K562 (cell line): ENCODE data around the gene TMEM143. TPM values are rescaled to one million over a fixed set of nuclear protein-coding genes. Genes with fewer than 3 reads are reported as not detected.

Experiments used
- ATF6 ChIP-seq: sonication (generic); formaldehyde crosslinking; IDR thresholded peaks from 2 replicates; pipeline ENCODE4 v1.4.0; 2020; ENCODE audit warnings: mild to moderate bottlenecking, missing genetic modification reagents
- CREBBP ChIP-seq: IDR thresholded peaks from one replicate; pipeline ENCODE4 v1.6.1; 2012; ENCODE audit warnings: low read depth, mild to moderate bottlenecking, control low read depth, inconsistent platforms, low read length
- CXXC5 ChIP-seq: fragments of 250-450 bp; sonication (Bioruptor Pico); IDR thresholded peaks from 2 replicates; pipeline ENCODE4 v1.8.0; 2022; ENCODE audit warnings: inconsistent platforms, mild to moderate bottlenecking, moderate library complexity
- FOXJ2 ChIP-seq: fragments of 200-800 bp; sonication (Bioruptor generic); IDR thresholded peaks from 2 replicates; pipeline ENCODE4 v1.6.1; 2016; ENCODE audit warnings: missing genetic modification characterization, missing compliant biosample characterization
- GTF2F1 ChIP-seq: IDR thresholded peaks from 2 replicates; pipeline ENCODE4 v1.6.1; 2011; ENCODE audit warnings: low read depth, low read length, improper control_type of control experiment
- HDAC2 ChIP-seq: fragments of 450-650 bp; IDR thresholded peaks from 2 replicates; pipeline ENCODE4 v1.6.1; 2016; ENCODE audit warnings: mild to moderate bottlenecking
- MBD1 ChIP-seq: fragments of 250-450 bp; sonication (Bioruptor Pico); IDR thresholded peaks from 2 replicates; pipeline ENCODE4 v1.8.0; 2022; ENCODE audit warnings: inconsistent platforms
- NR4A1 ChIP-seq, 2 experiments: fragments of 250-450 bp in 1 of 2; fragments of 450-650 bp in 1 of 2; sonication (Bioruptor Pico) in 1 of 2; IDR thresholded peaks; 2 replicates each; pipeline versions ENCODE4 v1.4.0 to v1.6.1; 2016 to 2020; ENCODE audit warnings: mild to moderate bottlenecking in 2 of 2, missing compliant biosample characterization in 1 of 2, missing genetic modification characterization in 1 of 2, moderate library complexity in 1 of 2
- POLR2A ChIP-seq: fragments of 450-650 bp; conservative IDR thresholded peaks from 2 replicates; pipeline ENCODE4 v1.6.1; 2016
- POLR2AphosphoS2 ChIP-seq: IDR thresholded peaks from 2 replicates; pipeline ENCODE4 v1.6.1; 2012; ENCODE audit warnings: low read length, improper control_type of control experiment
- PTBP1 ChIP-seq: fragments of 200-400 bp; formaldehyde crosslinking; IDR thresholded peaks from 2 replicates; pipeline ENCODE4 v1.6.1; 2017; ENCODE audit warnings: low read depth, low read length
- RERE ChIP-seq: sonication (generic); formaldehyde crosslinking; IDR thresholded peaks from 2 replicates; pipeline ENCODE4 v1.8.0; 2023; ENCODE audit warnings: missing genetic modification reagents, mild to moderate bottlenecking, borderline replicate concordance
- TAF9B ChIP-seq: fragments of 450-650 bp; IDR thresholded peaks from 2 replicates; pipeline ENCODE4 v1.6.1; 2018; ENCODE audit warnings: mild to moderate bottlenecking; ENCODE audit not compliant: partially characterized antibody
- ZKSCAN1 ChIP-seq: fragments of 150-350 bp; IDR thresholded peaks from 2 replicates; pipeline ENCODE4 v1.6.1; 2016; ENCODE audit warnings: low read depth, low read length
- ZNF449 ChIP-seq: fragments of 250-450 bp; sonication (Bioruptor Pico); IDR thresholded peaks from 2 replicates; pipeline ENCODE4 v1.8.0; 2022; ENCODE audit warnings: moderate library complexity, mild to moderate bottlenecking, inconsistent platforms
- ZNF79 ChIP-seq: fragments of 250-450 bp; sonication (Bioruptor Pico); IDR thresholded peaks from 2 replicates; pipeline ENCODE4 v1.4.0; 2020; ENCODE audit warnings: low read depth, mild to moderate bottlenecking, moderate library complexity
- polyA plus RNA-seq, 8 experiments: library from polyadenylated mRNA; depleted of rRNA in 4 of 8; stranded (reverse) in 5 of 8; unstranded in 3 of 8; fragments of >200 nt; fragmentation: Nextera tagmentation in 2 of 8; fragmentation: Illumina TruSeq in 1 of 8; extraction: Ambion mirVana in 2 of 8; extraction: Trizol in 1 of 8; gene quantifications; 2 replicates each; pipeline versions ENCODE4 v1.2.1 to v1.2.3, GENCODE V29; 2011 to 2014; ENCODE audit warnings: inconsistent platforms in 1 of 8, missing spikeins in 1 of 8
- total RNA-seq, 7 experiments: library from RNA; depleted of rRNA in 6 of 7; stranded (reverse); fragments of >200 nt in 6 of 7; fragmentation: Illumina TruSeq in 2 of 7; extraction: Trizol in 2 of 7; gene quantifications; 2 replicates each; pipeline versions ENCODE4 v1.2.1 to v1.2.3, GENCODE V29; 2011 to 2021; ENCODE audit warnings: low replicate concordance in 1 of 7

Gene TMEM143
- total and polyA plus RNA-seq, 9 of the 15 experiments (the other 6 are each of a cell fraction or from before 2014, with no cell fraction given): 0.66 to 8.8 (median 4.3) TPM

GRCh38 chr19:48321622-48322591, 41.8 kb downstream of the TMEM143 start (continued):
- TF ChIP-seq RERE: no peak
- TF ChIP-seq HDAC2: peak; percentile 37; the same call in 1 of the 2 replicates
- TF ChIP-seq FOXJ2 (tag): no peak
- TF ChIP-seq CXXC5: peak; percentile 96
- TF ChIP-seq TAF9B: peak; percentile 24
- peak; percentile 80; the same call in 1 of the 2 replicates for TF ChIP-seq GTF2F1
- peak; percentile 95 for TF ChIP-seq POLR2A
- peak; percentile 55; the same call in 1 of the 2 replicates for TF ChIP-seq ZNF449 (CRISPR knock-in tag)
- TF ChIP-seq ATF6 (CRISPR knock-in tag): 0 out of 2 replicates have a peak, but pooled peaks have one; percentile 45
- no peak for TF ChIP-seq ZNF79 (CRISPR knock-in tag)
- TF ChIP-seq PTBP1: no peak
- no peak for TF ChIP-seq CREBBP
- no peak for TF ChIP-seq MBD1 (CRISPR knock-in tag)
- no peak; the same call in 1 of the 2 replicates for TF ChIP-seq NR4A1 (CRISPR knock-in tag; IDR thresholded peaks at IDR 0.05)
- no peak for TF ChIP-seq NR4A1 (tag; IDR thresholded peaks at IDR 0.05)
- peak; percentile 14; the same call in 1 of the 2 replicates for TF ChIP-seq ZKSCAN1
- TF ChIP-seq POLR2AphosphoS2: peak; percentile 90
